NCI-H2196 treated with DMSO at 0.1 percent for 48 hours (cell line): ENCODE results near the gene PECR.
"Not testable (repeated sequence)": the region's sequence is repeated elsewhere in the genome, so short reads cannot be mapped to it uniquely, and the experiment has no call there.

Experiments
- DNase-seq: peaks from one replicate; lab custom pipeline; 2025; ENCODE audit not compliant: unreplicated experiment; lab: John Stamatoyannopoulos, UW

PECR gene

GRCh38 chr2:216107320-216107719 is 25.7 kb upstream of the PECR start:
- no peak for DNase-seq

DNA sequence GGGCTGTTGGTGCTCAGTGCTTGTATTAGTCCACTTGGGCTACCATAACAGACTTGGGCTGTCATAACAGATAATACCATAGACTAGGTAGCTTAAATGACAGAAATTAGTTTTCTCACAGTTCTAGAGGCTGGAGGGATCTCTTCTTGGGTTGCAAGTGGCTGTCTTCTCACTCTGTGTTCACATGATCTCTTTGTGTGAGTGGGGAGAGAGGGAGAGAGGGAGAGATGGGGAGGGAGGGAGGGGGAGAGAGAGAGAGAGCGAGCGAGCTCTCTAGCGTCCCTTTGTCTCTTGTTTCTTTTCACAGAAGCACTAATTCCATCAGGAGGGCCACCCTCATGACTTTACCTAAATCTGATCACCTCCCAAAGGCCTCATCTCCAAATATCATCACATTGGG is 23.1 kb upstream of the PECR start:
- no peak for DNase-seq

- DNase-seq: no peak
These were observed 21.6 kb upstream of the PECR start for GRCh38 chr2:216103213-216103612.

- no peak for DNase-seq
These were observed 19.5 kb upstream of the PECR start for GRCh38 chr2:216101109-216101508.

- DNase-seq: no peak
These were observed 17.1 kb upstream of the PECR start for GRCh38 chr2:216098421-216099334.

- DNase-seq: no peak
These were observed 13.1 kb upstream of the PECR start for GRCh38 chr2:216094701-216095100.

DNA sequence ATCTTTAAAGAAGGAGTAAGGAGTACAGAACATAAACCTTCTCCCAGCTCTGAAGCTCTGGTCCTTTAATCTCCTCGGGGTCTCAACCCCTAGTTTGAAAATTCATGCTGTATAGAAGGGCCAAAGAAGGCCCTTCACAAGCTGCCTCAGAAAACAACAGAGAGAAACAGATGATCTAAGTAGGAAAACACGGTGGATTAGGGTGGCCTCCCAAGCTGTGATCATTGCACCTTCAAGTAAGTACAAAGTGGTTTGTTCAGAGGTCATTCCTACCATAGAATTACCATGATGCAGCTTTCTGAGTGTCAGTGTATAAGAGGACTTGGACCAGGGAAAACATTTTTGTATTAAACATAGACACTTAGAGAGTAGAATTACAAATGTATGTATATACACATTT is 11.0 kb upstream of the PECR start:
- DNase-seq: no peak

- no peak for DNase-seq
These were observed 8.8 kb upstream of the PECR start for GRCh38 chr2:216090369-216090786.

DNA sequence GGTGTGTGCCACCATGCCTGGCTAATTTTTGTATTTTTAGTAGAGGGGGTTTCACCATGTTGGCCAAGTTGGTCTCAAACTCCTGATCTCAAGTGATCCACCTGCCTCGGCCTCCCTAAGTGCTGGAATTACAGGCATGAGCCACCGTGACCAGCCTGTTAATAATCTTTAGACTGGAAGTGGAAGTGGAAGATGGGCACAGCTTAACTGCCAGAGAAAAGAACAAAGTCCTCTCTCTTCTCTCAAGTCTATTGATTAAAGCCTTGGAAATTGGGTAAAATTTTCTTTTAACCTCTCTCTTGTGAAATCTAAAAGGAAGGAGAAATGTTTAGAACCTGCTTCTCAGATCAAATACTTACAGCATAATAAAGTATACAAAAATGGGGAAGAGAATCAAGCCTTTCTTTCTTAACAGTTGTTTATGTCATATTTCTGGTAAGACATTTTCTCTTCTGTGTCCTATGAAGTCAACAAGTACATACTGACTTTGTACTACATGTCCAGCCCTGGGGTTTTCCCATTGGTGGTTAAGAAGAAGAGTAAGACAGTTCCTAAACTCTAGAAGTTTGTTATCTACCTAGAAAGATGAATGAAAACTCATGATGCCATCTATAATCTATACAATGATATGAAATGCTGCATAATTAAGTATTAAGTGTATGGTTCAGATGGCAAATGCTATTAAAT is 4.7 kb upstream of the PECR start:
- no peak for DNase-seq

- DNase-seq: no peak
These were observed 2.9 kb upstream of the PECR start for GRCh38 chr2:216084547-216084946.

DNA sequence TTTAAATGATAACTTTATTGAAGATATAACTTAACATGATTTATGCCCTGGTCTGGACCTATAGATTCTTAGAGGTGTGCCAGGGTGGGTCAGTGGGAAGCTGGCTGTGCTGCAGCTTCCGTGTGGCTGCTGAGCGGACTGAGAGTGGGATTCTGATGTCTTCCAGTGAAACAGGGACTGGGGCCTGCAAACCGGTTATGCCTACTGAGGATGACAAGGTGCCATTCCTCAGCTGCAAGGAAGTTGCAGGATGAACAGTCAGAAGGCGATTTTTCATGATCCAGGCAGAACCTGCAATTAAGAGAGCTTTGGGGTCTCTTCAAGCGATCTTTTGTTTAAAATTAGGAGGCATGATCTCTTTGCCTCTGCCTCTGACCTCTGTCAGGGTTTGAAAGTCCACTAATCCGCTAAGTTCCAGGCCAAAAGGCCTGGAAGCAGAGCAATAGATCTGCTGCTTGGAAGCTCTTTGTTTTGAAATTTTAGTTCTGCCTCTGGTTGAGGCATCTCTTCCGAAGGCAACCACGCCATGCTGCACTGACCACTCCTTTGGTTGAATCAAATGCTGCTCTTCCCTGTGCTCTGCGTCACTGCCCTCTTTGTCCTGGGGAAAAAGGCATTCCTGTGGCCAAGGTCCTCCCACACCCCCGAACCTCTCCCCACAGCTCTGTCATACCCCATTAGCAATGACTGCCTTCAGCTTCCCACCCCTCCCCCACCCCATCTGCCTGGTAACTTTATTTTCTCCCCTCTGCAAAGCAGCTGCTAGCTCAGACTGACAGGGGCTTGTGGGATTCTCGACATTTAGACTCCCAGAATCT is 2.1 kb upstream of the PECR start:
- no peak for DNase-seq

GRCh38 chr2:216082805-216083204 is 1.2 kb upstream of the PECR start:
- DNase-seq: no peak

- no peak for DNase-seq
These were observed 605 bp upstream of the PECR start for GRCh38 chr2:216082117-216082711.

GRCh38 chr2:216081012-216081411 is 597 bp downstream of the PECR start:
- DNase-seq: no peak

DNA sequence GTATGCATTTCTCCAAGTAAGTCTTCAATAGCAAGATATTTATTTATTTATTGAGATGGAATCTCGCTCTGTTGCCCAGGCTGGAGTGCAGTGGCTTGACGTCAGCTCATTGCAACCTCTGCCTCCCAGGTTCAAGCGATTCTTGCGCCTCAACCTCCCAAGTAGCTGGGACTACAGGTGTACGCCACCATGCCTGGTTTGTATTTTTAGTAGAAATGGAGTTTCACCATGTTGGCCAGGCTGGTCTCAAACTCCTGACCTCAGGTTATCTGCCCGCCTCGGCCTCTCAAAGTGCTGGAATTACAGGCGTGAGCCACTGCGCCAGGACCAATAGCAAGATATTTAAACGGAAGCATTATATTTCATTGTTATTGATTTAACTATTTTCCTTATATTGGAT is 1.6 kb downstream of the PECR start:
- DNase-seq: not testable (repeated sequence)

GRCh38 chr2:216078776-216079175 is 2.8 kb downstream of the PECR start:
- DNase-seq: no peak

- no peak for DNase-seq
These were observed 5.8 kb downstream of the PECR start for GRCh38 chr2:216075510-216076485.

DNA sequence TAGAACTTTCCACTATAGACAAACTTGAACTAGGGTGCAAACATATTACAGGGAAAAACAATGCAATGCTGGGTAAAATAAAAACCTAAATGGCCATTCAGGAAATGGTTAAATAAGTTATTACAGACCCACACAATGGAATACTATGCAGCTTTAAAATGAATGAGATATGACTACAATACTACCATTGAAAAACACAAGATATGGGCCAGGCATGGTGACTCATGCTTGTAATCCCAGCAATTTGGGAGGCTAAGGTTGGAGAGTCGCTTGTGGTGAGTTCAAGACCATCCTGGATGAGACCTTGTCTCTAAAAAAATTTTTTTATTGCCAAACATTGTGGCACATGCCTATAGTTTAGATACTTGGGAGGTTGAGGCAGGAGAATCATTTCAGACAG is 6.8 kb downstream of the PECR start:
- no peak for DNase-seq

DNA sequence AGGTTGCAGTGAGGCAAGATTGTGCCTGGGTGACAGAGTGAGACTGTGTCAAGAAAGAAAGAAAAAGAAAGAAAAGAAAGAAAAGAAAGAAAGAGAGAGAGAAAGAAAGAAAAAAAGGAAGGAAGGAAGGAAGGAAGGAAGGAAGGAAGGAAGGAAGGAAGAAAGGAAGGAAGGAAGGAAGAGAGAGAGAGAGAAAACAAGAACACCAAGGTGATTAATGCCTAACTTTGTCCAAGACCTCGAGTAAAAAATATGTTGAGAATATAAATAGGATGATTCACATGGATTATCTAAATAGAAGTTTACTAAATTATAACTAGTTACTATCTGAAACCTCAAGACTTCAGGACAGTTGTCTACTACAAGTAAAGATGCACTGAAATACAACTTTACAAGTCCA is 7.2 kb downstream of the PECR start:
- no peak for DNase-seq

- no peak for DNase-seq
These were observed 7.8 kb downstream of the PECR start for GRCh38 chr2:216073773-216074172.
